ENCODE results near the gene SPTBN4. TPM values are rescaled to one million over a fixed set of nuclear protein-coding genes. Genes with fewer than 3 reads are reported as not detected.
"Not testable (repeated sequence)": the region's sequence is repeated elsewhere in the genome, so short reads cannot be mapped to it uniquely, and the experiment has no call there.

The SPTBN4 gene
- polyA plus RNA-seq, 5 donors = 0.73 to 1.9 (median 1.3) TPM

DNA sequence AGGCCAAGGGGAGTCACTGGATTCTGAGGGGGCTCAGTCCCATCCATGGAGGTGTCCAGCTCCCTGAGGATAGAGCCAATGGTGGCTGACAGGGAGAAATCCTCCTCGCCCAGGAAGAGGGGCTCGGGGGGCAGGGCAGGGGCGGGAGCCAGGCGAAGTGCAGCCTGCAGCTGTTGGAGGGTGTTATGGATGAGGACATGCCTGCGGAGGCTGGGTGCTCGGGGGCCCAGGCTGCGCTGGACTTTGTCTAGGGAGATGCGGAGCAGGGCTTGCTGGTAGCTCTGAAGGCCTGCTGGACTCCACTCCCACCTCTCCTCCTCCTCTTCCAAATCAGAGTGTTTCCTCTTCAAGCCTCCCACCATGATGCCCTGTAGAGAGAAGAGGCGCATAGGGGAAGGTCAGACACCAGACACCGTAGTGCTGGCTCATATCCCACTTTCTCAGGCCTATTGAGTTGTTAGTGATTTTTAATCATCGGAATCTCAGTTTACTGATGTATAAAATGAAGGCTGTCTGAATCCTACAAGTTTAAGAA lies 25.0 kb upstream of the SPTBN4 start:
- no peak for DNase-seq

DNA sequence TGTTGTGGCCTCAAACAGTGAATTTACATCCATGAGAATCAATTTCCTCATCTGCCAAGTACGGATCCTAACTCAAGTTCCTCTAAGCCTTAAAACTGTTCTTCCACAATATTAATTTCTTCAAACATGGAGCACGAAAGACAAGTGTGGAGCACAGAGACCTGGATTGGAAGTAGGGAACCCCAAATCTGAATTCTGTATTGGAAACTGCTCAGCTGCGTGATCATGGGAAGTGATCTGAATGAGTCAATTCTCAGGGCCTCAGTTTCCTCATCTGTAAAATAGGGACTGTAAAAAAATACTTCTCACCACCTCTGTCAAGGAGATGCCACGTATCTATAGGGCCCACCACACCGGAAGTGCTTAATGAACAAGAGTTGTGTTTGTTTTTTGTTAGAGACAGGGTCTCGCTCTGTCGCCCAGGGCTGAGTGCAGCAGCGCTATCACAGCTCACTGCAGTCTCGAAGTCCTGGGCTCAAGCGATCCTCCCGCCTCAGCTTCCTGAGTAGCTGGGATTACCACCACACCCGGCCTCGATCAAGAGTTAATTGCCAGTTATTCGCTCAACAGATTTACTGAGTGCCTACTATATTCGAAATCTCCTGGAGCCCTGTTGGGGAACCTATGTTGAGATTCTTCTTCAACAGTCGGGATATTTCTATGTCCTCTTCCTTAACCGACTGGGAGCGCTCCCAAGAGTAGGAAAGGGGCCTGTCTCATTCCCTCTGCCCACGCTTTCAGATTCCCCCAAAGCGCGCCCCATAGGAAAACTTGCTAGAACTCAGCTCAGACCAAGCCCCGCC lies 24.3 kb upstream of the SPTBN4 start:
- DNase-seq = no peak

DNA sequence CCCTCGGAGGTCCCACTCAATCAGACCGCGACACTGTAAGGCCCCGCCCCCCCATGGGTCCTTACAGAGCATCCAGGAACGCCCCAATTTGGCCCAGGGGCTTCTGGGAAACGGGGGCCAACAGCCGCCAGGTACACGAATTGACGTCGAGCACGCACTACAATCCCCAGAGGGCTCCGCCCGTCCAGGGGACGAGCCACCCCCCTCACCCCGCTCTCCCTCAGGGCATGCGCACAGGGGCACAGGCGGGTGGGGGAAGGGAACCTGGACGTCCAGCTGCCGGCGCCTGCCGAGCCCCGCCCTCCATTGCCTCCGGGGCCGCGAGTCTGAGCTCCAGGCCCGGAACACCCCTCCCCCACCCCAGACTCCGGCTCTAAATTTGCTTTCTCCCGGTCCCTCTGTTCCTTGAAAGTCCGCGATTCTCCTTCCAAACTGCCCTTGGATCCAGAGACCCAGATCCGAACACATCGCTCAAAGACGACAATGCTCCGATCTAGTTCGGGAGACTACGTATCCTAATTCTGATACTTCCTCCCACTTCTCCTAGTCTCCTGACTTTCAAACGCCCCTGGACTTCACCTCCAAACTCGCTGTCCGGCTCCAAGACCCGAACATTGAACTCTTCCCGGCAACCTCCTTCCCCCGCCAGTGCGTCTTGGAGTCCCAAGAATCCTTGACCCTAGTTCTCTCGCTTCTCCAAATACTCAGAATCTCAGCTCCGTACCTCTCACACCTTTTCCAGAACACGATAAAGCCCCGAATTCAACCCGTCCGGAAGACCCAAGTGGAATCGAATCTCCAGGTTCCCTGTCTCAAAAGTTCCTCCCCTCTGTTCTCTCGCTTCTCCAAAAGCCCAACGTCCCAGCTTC lies 23.4 kb upstream of the SPTBN4 start:
- peak; percentile 99 to 100 for DNase-seq

DNA sequence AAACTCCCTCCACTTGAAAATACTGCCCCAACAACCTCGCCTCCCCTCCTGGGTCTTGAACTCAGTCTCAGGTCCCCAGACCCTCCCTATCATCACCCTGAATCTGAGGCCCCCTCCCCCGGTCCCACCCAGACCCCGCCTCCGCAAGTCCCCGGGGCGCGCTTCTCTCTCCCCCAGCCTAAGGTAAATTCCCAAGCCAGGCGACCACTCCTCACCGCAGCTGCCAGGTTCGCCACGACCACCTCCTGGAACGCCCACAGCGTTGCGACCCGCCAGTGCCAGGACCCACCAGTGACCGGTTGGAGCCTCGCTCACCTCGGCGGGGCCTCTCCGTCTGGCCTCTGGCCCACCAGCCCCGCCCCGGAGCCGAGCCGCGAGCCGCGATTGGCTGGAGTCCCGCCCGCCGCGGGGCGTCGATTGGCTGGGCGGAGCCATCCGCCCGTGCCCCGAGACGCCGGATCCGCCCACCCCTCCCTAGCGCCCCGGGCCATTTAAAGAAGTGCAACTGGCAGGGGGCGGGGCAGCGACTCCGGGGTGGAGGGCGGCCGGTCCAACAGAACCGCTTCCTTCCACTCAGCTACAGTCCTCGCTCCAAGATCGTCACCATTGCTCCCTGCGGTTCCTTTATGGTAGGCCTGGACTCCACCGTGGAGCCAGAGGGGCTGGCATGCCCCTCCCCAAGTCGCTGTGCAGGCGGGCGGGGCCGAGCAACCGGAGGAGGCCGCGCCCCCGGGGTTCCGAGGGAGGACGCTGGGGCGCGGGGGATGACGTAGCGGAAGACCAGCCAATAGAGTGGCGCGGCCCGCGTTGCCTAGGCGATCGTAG lies 22.6 kb upstream of the SPTBN4 start, which contains the start of gene SERTAD3:
Gene SERTAD3 (minus strand): TSS at position 336 of the 825 bp plus-strand sequence. CDS start 2,255 bp downstream, outside the sequence.
- DNase-seq = peak; percentile 98 to 99

- DNase-seq = no peak
Observed at GRCh38 chr19:40444825-40445312, 21.9 kb upstream of the SPTBN4 start.

- no peak for DNase-seq
Observed at GRCh38 chr19:40445780-40446262, 21.0 kb upstream of the SPTBN4 start.

DNA sequence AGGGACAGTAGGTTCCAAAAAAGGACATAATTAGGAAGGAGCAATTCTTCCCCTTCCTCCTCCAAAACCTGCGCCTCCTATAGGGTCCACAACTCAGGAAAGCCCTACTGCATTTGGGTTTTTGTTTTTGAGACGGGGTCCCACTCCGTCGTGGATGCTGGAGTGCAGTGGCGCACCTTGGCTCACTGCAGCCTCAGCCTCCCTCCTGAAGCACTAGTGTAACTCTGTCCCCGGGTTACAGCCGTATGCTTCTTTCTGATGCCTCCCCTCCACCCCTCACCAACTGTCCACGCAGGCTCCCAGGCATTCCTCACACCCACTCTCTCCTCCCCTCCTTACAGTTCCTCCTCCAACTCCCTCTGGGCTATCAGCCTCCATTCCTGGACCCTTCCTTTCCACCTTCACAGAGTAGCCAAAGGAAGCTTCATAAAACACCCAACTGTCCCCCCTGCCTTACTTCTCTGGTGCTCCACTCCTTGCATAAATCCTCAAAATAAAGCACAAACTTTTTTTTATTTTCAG lies 20.5 kb upstream of the SPTBN4 start:
- DNase-seq = no peak

GRCh38 chr19:40449506-40449905 lies 17.3 kb upstream of the SPTBN4 start:
- no peak for DNase-seq

- no peak for DNase-seq
Observed at GRCh38 chr19:40450664-40451063, 16.1 kb upstream of the SPTBN4 start.

DNA sequence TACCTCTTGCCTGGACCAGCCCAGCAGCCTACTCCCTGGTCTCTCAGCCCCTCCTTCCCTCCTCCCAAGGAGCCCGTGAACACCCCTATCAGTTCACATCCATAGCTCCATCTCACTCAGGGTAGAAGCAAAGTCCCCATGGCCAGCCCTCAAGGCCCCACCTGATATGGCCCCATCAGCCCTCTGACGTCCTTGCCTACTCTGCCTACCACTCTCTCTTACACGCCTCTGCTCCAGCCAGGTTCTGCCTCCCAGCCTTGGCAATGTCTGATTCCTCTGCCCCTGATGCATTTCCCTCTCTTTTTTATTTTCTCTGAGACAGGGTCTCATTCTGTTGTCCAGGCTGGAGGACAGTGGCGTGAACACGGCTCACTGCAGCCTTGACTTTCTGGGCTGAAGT lies 14.8 kb upstream of the SPTBN4 start:
- DNase-seq = no peak

DNA sequence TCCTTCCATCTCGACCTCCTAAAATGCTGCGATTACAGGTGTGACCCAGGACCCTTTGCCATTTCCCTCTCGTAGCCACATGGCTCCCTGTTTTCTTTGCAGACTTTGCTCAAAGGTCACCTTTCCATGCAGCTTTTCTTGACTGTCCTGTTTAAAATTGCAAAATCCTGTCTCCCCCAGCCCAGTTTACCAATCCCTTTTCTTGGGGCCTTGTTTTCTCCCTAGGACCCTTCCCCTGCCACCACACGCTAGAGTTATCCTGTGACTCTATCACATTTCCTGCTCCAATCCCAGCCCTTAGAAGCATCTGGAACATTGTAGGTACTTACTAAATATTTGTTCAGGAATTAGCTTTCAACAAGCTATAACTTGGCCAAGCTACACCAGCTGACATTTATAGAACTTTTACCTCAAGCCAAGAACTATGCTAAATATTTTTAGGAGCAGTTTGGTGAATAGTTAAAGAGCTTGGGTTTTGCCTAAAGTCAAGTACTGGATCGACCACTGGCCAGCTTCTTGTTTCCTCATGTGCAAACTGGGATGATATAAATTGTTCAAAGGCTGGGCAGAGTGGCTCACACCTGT lies 13.6 kb upstream of the SPTBN4 start:
- no peak for DNase-seq

GRCh38 chr19:40453943-40454342 lies 12.9 kb upstream of the SPTBN4 start:
- DNase-seq = not testable (repeated sequence)

DNA sequence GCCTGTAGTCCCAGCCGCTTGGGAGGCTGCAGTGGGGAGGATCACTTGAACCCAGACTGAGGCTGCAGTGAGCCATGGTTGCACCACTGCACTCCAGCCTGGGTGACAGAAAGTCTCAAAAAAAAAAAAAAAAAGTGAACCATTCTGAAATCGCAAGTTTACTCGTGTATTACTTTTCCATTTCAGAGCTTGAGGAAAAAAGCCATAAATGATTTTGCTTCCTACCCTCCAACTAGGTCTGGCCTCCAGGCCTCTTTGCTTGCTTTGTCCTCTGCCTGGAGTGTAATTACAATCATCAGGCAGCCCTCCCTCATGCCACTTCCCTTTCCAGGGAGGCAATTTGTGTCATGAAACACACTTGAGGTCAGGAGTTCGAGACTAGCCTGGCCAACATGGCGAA lies 9.8 kb upstream of the SPTBN4 start:
- no peak for DNase-seq

GRCh38 chr19:40457953-40458596 lies 8.7 kb upstream of the SPTBN4 start:
- no peak for DNase-seq

- no peak for DNase-seq
Observed at GRCh38 chr19:40458597-40458974, 8.2 kb upstream of the SPTBN4 start.

DNA sequence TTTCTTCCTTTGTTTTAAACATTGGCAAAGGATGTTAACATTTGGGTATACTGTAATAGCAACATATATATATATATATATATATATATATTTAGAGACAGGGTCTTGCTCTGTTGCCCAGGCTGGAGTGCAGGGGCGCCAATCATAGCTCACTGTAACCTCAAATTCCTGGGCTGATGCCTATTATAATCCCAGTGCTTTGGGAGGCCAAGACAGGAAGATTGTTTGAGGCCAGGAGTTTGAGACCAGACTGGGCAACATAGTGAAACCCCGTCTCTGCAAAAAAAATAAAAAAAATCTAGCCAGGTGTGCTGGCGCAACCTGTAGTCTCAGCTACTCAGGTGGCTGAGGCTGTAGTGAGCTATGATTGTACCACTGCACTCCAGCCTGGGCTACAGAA lies 6.6 kb upstream of the SPTBN4 start:
- no peak for DNase-seq

- no peak for DNase-seq
Observed at GRCh38 chr19:40461669-40462221, 5.1 kb upstream of the SPTBN4 start.

DNA sequence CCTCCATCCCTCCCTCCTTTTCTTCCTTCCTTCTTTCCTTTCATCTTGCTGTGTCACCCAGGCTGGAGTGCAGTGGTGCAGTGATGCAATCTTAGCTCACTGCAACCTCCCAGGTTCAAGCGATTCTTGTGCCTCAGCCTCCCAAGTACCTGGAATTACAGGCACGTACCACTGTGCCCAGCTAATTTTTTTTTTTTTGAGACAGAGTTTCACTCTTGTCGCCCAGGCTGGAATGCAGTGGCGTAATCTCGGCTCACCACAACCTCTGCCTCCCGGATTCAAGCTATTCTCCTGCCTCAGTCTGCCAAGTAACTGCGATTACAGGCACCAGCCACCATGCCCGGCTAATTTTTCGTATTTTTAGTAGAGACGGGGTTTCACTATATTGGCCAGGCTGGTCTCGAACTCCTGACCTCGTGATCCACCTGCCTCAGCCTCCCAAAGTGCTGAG lies 3.2 kb upstream of the SPTBN4 start:
- not testable (repeated sequence) for DNase-seq
